Lung (tissue), 12 donors: ENCODE results near the gene ITGA7. TPM values are rescaled to one million over a fixed set of nuclear protein-coding genes. Genes with fewer than 3 reads are reported as not detected.

Source experiments
- ATAC-seq: fragments of 200-7000 bp; cut with Tn5 transposase; one replicate; pipeline ENCODE4 v1.9.1; 2020; ENCODE audit warnings: moderate number of reproducible peaks; ENCODE audit not compliant: insufficient read depth, low FRiP score
- DNase-seq, 3 donors: peaks; one replicate each; pipeline ENCODE4 v3.0.0-alpha.2; 2013 to 2017
- H3K27ac ChIP-seq, 2 donors: one replicate each; pipeline ENCODE4 v1.5.1; 2013; ENCODE audit warnings: mild to moderate bottlenecking in 2 of 2, moderate library complexity in 2 of 2, control low read depth in 1 of 2, inconsistent platforms in 1 of 2, low read depth in 1 of 2, low read length in 1 of 2
- H3K27me3 ChIP-seq, 3 donors: one replicate each; pipeline ENCODE4 v1.5.1; 2013; ENCODE audit warnings: low read length in 2 of 3; ENCODE audit not compliant: control insufficient read depth in 3 of 3, insufficient read depth in 3 of 3
- H3K36me3 ChIP-seq, 4 donors: one replicate each; pipeline ENCODE4 v1.5.1; 2013; ENCODE audit warnings: low read length in 4 of 4, mild to moderate bottlenecking in 1 of 4, moderate library complexity in 1 of 4; ENCODE audit not compliant: control insufficient read depth in 4 of 4, insufficient read depth in 4 of 4
- H3K4me1 ChIP-seq, 5 donors: one replicate each; pipeline ENCODE4 v1.5.1; 2013; ENCODE audit warnings: low read length in 5 of 5, mild to moderate bottlenecking in 2 of 5, moderate library complexity in 1 of 5; ENCODE audit not compliant: control insufficient read depth in 5 of 5, insufficient read depth in 5 of 5
- H3K4me3 ChIP-seq: one replicate; pipeline ENCODE4 v1.5.1; 2013; ENCODE audit warnings: mild to moderate bottlenecking, control low read depth, moderate library complexity
- H3K9ac ChIP-seq, 2 donors: one replicate each; pipeline ENCODE4 v1.5.1; 2013; ENCODE audit warnings: low read length in 2 of 2, control low read depth in 1 of 2; ENCODE audit not compliant: insufficient read depth in 1 of 2
- H3K9me3 ChIP-seq, 4 donors: one replicate each; pipeline ENCODE4 v1.5.1; 2013; ENCODE audit warnings: low read length in 3 of 4, mild to moderate bottlenecking in 1 of 4, moderate library complexity in 1 of 4; ENCODE audit not compliant: control insufficient read depth in 4 of 4, insufficient read depth in 3 of 4
- CTCF ChIP-seq: IDR thresholded peaks from 2 replicates; pipeline ENCODE4 v1.5.1; 2012; ENCODE audit warnings: mild to moderate bottlenecking; ENCODE audit errors: control extremely low read depth, extremely low read depth
- WGBS, 2 donors: extraction: QIAGEN DNeasy Blood & Tissue Kit; methylation state at CpG; one replicate each; pipeline ENCODE4 v1.1.7; 2013; 5-methylcytosine and 5-hydroxymethylcytosine counted together
- polyA plus RNA-seq, 2 donors: library from polyadenylated mRNA; stranded (reverse); fragments of 200-250 nt; gene quantifications; one replicate each; pipeline ENCODE4 v1.2.1, GENCODE V29; 2013
- total RNA-seq, 2 donors: library from RNA; depleted of rRNA in 1 of 2; stranded (reverse); fragments of >200 nt in 1 of 2; gene quantifications; one replicate each; pipeline ENCODE4 v1.2.1, GENCODE V29; 2014 to 2021
- donor health status: control.
- donor health status: control.
- donor health status: Bipolar disorder and iron deficiency.
- donor health status: healthy.
- donor health status: DM: yes; HTN: yes; CAD: no.

The ITGA7 gene
- total and polyA plus RNA-seq, 4 donors = 8.2 to 28.4 (median 17.7) TPM

DNA sequence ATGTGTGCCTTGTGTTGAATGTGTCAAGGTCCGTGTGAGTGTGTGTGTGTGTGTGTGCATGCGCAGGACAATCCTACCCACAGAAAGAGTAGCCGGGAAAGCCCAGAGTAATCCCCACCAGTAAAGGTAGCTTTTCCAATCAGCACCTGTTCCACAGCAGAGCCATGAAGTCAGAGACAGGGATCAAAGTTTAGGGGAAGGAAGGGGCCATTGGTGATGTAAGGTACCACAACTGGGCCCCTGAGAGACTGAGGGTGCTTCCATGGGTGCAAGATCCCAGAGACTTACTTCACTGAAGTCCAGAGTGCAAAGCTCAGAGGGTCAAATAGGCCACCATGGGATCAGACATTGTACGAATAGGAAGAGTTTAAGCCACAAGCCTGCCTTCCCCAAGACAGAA is 50.5 kb downstream of the ITGA7 start:
- H3K9ac ChIP-seq = no peak overlapping the region
- H3K9me3 ChIP-seq = no peaks in the 10 kb centered on the region
- 81 to 89% methylated on average over 4 of the region's 4 CpGs for WGBS, 2 donors
- H3K4me1 ChIP-seq = peaks cover 0 to 7% (median 4%) of the 10 kb centered on the region in 5 donors
- ATAC-seq = no peak
- no peak overlapping the region for H3K4me3 ChIP-seq
- H3K36me3 ChIP-seq = no peaks in the 10 kb centered on the region
- no peak for DNase-seq
- no peaks in the 10 kb centered on the region for H3K27me3 ChIP-seq
- no peak overlapping the region for H3K27ac ChIP-seq
- TF ChIP-seq CTCF = no peak

- DNase-seq (no peak), ATAC-seq (no peak)
- H3K27me3 ChIP-seq = no peaks in the 10 kb centered on the region
- TF ChIP-seq CTCF = no peak
- 92 to 96% methylated on average over 17 of the region's 17 CpGs for WGBS, 2 donors
- no peaks in the 10 kb centered on the region for H3K9me3 ChIP-seq
- H3K9ac ChIP-seq = no peak overlapping the region
- no peaks in the 10 kb centered on the region for H3K36me3 ChIP-seq
- H3K4me1 ChIP-seq = peaks cover 0 to 7% (median 4%) of the 10 kb centered on the region in 5 donors
- H3K27ac ChIP-seq = no peak overlapping the region
- no peak overlapping the region for H3K4me3 ChIP-seq
Measured at GRCh38 chr12:55654511-55655214, 53.0 kb downstream of the ITGA7 start.

DNA sequence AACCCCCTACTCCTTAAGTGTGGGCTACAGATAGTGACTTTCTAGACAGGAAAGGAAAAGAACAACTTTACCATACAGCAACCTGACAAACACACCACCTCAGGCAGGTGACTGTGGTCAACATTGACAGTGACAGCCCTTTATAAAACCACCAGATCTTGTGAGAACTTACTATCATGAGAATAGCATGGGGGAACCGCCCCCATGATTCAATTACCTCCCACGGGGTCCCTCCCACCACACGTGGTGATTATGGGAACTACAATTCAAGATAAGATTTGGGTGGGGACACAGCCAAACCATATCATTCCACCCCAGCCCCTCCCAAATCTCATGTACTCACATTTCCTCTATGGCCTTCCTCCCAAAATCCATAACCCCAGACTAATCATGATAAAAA is 54.7 kb downstream of the ITGA7 start:
- Histone ChIP-seq H3K4me1 (peaks cover 0 to 2% (median 0%) of the 10 kb centered on the region in 5 donors), H3K4me3 (no peak overlapping the region), H3K27ac (no peak overlapping the region), H3K36me3 (no peaks in the 10 kb centered on the region), H3K9me3 (no peaks in the 10 kb centered on the region), H3K27me3 (no peaks in the 10 kb centered on the region), H3K9ac (no peak overlapping the region)
- DNase-seq = no peak
- no peak for ATAC-seq
- WGBS, 2 donors = 63 to 73% methylated on average over 3 of the region's 3 CpGs
- no peak for TF ChIP-seq CTCF

DNA sequence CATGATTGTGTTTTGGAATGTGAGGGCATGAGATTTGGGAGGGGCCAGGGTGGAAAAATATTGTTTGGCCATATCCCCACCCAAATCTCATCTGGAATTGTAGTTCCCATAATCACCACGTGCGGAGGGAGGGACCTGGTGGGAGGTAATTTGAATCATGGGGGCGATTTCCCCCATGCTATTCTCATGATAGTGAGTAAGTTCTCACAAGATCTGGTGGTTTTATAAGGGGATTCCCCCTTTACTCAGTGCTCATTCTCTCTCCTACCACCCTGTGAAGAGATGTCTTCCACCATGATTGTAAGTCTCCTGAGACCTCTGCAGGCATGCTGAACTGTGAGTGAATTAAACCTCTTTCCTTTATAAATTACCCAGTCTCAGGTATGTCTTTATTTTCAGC is 55.4 kb downstream of the ITGA7 start:
- no peak for TF ChIP-seq CTCF
- H3K4me1 ChIP-seq = peaks cover 0 to 1% (median 0%) of the 10 kb centered on the region in 5 donors
- WGBS, 2 donors = 81 to 96% methylated on average over 3 of the region's 3 CpGs
- H3K27me3 ChIP-seq = no peaks in the 10 kb centered on the region
- H3K9ac ChIP-seq = no peak overlapping the region
- H3K9me3 ChIP-seq = no peaks in the 10 kb centered on the region
- no peaks in the 10 kb centered on the region for H3K36me3 ChIP-seq
- H3K4me3 ChIP-seq = no peak overlapping the region
- DNase-seq (no peak), ATAC-seq (no peak)
- H3K27ac ChIP-seq = no peak overlapping the region
